NCI-H146 treated with DMSO at 0.1 percent for 48 hours (cell line): ENCODE results near the gene HTT.
A peak's percentile ranks its signal among the peaks of the same experiment; 100 is the strongest.
"Not testable (repeated sequence)": the region's sequence is repeated elsewhere in the genome, so short reads cannot be mapped to it uniquely, and the experiment has no call there.

ENCODE experiments used
- DNase-seq: peaks from one replicate; lab custom pipeline; 2025; ENCODE audit not compliant: unreplicated experiment; lab: John Stamatoyannopoulos, UW

Gene HTT

DNA sequence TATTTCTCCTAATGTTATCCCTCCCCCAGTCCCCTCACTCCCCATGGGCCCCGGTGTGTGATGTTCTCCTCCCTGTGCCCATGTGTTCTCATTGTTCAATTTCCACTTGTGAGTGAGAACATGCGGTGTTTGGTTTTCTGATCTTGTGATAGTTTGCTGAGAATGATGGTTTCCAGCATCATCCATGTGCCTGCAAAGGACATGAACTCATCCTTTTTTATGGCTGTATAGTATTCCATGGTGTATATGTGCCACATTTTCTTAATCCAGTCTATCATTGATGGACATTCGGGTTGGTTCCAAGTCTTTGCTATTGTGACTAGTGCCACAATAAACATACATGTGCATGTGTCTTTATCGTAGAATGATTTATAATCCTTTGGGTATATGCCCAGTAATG lies 86.6 kb downstream of the HTT start:
- not testable (repeated sequence) for DNase-seq

DNA sequence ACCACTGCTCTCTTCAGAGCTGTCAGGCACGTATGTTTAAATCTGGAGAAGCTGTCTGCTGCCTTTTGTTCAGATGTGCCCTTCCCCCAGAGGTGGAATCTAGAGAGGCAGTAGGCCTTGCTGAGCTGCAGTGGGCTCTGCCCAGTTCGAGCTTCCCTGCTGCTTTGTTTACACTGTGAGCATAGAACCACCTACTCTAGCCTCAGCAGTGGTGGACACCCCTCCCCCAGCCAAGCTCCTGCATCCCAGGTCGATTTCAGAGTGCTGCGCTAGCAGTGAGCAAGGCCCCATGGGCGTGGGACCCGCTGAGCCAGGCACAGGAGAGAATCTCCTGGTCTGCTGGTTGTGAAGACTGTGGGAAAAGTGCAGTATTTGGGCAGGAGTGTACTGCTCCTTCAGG lies 92.0 kb downstream of the HTT start:
- DNase-seq = not testable (repeated sequence)

DNA sequence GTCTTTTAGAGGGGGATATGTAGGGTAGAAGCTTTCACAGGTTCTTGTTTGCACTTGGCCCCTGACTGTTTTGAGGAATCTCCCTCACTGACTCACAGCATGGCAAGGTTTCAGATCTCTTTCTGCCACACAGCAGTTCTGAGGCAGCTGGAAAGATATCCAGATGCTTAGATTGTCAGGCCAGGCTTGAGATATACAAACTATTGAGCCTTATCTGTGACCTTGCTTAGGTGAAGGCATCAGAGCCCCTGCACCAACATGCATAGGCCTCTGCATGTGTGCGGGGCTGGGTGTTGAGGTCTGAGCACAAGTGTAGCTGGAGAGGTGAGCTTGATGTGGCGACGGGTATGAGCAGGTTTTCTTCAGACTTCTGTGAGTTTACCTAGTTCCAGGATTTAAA lies 93.5 kb downstream of the HTT start:
- DNase-seq = peak; percentile 14

DNA sequence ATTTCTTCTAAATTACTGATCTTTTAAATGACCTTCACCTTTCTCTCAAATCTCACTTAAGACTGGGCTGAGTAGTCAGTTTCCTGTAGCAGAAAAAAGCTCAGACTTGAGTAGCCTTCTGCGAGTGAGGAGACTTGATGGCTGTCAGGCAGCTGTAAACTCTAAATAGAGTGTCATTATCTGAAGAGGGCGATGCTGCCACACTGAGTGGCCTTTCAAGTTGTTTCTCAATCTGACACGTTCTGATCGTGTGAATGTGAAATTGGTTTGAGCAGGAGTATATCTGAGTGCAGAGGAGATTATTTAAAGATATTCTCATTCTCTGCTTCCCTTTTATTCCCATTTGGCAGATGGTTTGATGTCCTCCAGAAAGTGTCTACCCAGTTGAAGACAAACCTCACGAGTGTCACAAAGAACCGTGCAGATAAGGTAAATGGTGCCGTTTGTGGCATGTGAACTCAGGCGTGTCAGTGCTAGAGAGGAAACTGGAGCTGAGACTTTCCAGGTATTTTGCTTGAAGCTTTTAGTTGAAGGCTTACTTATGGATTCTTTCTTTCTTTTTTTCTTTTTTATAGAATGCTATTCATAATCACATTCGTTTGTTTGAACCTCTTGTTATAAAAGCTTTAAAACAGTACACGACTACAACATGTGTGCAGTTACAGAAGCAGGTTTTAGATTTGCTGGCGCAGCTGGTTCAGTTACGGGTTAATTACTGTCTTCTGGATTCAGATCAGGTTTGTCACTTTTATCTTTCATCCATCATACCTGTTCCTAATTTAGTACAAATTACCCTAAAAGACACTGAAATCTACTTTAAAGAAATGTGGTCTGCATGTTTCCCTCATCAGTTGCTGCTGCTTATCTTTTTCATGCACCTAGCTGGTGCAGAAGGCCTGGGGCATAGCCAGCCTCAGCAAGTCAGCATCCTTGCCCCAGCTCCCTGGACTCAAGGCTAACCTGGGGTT lies 100.2 kb downstream of the HTT start:
- DNase-seq = no peak

DNA sequence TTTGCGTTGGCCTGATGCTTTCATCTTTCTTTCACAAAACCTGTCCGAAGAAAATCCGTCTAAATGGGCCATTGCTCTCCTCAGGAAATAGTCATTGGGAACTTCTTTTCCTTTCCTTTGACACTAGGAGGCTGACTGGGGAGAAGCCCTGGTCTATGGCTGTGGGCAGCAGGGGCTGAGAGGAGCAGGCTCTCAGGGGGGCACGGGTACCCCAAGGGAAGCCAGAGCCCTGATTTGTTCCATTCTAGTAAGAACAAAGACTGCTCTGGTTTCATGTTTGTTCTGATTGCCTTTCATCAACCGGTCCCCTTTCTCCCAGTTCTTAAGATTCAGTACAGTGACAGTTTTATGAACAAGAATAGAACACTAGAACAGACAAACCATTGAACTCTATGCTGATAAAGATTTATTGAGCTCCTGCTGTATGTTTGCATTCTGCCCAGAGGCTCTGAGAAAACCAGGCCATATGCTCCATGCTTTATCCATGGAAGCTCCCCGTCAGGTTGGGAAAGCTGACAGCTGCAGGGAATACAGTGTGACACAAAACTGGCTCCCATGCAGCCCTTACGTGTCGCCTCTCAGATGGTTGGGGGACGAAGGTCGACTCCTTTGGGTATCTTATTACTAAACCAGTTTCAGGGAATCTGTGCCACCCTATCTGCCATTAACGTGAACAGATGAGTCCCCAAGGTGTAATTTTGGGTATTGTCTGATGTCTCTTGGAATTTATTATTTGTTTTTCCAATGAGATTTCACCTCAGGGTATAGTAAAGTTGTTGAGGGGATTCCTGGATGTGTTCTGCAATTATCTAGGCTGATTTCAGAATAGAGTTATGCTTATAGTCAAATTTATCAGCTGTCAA lies 102.1 kb downstream of the HTT start:
- DNase-seq = no peak

DNA sequence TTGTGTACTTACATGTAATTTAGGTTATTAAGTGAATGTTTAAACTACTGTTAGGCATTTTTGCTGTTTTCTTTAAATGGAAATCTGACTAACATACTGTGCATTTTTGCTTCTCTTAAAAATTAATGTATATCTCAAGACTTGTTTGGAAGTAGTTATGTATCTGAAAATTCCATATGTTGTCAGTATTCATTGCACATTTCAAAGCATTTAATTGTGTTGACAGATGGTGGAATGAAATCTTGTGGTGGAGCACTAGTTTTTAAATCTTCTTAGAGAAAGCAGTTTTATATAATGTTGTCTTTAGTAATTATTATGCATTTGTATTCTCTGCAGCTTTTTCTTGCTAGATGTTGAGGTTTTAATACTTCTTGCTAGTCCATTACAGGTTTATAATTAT lies 102.9 kb downstream of the HTT start:
- no peak for DNase-seq

DNA sequence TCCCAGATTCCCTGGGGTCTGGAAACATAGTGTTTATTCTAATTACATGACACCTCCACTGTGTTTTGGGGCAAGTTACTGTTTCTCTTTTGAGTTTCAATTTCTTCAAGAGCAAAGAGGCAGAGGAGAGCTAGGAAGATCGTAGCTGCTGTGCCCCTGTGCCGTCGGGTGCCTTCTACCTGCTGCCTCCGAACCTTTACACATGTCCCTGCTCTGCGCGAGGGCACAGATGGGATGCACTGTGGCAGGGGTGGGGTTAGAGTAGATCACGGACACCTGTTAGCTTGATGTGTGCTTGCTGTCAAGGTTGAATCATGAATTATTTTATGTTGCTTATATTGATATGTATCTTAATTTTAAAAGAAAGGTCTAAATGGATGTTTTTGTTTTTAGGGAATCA lies 103.4 kb downstream of the HTT start:
- no peak for DNase-seq

DNA sequence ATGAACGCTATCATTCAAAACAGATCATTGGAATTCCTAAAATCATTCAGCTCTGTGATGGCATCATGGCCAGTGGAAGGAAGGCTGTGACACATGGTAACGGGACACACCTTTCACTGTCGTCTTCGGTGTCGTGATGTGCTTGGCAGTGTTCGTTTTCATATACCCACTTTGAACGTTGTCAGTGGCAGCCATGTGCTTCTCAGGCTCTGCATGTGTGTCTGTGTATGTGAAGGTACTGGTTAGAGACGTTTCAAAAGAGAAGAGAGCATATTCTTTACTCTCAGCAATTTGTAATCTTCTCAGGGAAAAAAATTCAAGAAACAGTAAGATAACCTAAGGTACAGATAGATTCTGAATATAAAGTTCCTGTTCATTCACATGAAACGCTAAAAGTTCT lies 103.9 kb downstream of the HTT start:
- no peak for DNase-seq

DNA sequence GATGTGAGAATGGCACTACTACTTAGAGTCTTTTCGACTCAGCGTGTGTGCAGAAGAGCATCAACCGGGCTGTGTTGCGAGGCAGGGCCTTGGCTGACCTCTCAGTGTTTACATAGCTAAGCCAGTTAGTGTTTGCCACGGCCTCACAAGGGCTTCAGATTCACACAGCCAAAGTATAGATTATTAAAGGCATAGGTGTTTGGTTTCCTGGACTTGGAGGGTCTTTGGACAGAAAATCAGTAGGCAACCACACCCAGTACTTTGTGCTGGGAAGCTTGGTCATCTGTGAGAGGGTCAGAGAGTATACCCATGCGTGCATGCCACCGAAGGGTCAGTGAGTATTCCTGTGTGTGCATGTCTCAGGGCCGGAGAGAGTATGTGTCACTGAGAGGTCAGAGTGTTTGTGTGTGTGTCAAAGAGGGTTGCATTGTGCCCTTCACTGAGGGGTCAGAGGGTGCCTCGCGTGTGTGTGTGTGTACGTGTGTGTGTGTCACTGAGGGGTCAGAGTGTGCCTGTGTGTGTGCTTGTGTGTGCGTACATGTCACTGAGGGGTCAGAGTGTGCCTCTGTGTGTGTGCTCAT lies 104.7 kb downstream of the HTT start:
- no peak for DNase-seq

DNA sequence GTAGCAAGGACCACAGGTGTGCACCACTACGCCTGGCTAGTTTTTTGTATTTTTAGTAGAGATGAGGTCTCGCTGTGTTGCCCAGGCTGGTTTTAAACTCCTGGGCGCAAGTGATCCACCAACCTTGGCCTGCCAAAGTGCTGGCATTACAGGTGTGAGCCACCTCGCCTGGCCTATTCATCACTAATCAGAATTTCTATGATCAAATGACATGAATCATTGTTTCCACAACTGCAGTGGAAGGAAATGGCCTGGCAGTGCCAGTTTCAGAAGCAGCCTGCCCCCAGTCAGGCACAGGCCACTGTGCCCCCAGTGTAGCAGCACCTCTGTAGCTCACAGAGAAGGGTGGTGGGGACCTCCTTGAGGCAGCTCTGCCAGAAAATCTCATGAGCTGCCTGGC lies 108.5 kb downstream of the HTT start:
- no peak for DNase-seq

DNA sequence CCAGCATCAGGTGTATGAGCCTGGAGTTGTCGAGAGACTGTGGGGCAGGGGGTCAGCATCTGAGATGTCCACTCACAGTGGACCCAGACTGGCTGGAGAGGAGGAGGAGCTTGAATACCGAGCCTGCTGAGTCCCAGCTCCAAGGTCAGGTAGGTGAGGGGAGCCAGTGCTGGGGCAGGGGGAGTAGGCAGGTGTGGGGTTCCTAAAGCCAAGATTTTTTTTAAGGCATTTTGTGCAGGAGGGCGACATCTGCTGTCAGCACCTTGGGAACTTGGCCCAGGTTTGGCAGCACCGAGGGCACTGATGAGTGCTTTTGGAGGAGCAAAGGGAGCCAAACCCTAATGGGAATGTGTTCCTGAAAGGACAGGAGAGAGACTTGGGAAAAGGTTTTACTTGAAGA lies 110.2 kb downstream of the HTT start:
- DNase-seq = no peak

DNA sequence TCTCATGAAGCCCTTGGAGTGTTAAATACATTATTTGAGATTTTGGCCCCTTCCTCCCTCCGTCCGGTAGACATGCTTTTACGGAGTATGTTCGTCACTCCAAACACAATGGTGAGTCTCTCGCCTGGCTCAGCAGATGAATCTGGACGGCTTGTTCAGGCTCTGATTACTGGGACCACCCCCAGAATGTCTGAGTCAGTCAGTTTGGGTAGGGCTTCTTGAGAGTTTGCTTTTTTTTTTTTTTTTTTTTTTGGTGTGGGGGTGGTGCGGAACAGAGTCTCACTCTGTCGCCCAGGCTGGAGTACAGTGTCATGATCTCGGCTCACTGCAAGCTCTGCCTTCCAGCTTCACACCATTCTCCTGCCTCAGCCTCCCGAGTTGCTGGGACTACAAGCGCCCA lies 112.1 kb downstream of the HTT start:
- DNase-seq = no peak

DNA sequence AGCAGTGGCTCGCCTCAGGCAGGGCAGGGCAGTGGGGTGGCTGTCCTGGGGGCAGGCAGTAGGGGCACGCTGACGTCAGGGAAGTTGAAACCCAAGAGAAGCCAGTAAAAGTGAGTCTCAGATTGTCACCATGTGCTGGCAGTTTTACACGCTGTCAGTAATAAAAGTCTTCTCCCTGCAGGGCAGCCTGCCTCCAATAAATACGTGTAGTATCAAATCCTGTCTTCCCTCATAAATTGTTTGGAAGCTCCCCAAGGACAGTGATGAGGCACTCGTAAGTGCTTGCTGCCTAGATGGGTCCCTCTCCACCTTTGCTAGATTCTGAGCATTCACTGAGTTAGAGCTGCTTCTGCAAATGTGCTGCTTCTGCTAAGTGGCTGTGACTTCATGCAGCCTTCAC lies 113.6 kb downstream of the HTT start:
- DNase-seq = no peak

DNA sequence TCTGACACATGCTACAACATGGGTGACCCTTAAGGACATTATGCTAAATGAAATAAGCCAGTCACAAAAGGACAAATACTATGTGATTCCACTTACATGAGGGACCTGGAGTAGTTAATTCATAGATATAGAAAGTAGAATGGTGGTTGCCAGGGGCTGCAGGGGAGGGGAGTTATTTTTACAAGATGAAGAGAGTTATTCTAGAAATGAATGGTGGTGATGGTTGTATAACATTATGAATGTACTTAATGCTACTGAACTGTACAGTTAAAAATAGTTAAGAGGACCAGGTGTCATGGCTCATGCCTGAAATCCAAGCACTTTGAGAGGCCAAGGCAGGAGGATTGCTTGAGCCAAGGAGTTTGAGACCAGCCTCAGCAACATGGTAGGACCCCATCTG lies 115.0 kb downstream of the HTT start:
- no peak for DNase-seq

DNA sequence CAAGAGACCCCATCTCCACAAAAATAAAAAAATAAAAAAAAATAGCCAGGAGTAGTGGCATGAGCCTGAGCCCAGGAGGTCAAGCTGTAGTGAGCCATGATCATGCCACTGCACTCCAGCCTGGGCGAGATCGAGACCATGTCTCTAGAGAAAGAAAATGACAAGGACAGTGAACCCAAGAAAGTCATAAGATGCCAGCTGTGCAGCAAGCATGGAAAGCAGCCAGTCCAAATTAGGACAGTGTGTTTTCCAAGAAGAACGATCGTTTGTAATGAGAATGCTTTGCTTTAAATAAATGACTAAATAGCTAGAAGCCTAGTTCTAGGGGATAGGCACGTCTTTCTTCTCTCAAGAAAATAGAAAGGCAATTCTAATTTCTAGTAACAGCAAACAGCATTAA lies 116.1 kb downstream of the HTT start:
- DNase-seq = no peak

DNA sequence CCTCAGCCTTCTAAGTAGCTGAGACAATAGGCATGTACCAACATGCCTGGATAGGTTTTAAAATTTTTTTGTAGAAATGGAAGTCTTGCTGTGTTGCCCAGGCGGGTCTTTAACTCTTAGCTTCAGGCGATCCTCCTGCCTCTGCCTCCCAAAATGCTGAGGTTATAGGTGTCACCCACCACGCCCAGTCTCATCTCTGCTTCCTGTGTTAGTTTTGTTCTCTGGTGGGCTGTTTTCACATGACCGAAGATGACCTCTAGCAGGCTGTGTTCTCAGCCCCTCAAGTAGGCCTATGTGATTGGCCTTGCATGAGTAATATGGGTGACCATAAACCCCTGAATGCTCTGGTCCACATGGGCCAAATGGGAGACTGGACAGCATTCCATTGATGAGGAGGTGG lies 117.7 kb downstream of the HTT start:
- no peak for DNase-seq

DNA sequence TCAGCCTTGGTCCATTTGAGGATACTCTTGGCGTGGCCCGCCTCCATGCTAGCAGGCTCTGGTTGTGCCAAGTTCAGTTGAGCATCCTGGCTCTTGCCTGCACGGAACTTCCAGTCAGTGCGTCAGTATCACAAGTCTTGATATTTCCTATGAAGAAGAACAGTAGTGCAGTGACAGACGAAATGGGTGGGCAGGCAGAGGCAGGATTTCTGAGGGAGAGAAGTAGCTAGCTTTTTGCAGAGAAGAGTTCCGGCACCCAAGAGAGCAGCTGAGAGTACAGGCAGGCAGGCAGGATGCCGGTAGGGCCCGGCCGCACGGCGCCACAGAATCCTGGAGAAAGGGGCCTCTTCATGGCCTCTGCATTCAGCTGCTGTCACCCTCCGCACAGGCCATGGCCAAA lies 118.3 kb downstream of the HTT start:
- DNase-seq = no peak

DNA sequence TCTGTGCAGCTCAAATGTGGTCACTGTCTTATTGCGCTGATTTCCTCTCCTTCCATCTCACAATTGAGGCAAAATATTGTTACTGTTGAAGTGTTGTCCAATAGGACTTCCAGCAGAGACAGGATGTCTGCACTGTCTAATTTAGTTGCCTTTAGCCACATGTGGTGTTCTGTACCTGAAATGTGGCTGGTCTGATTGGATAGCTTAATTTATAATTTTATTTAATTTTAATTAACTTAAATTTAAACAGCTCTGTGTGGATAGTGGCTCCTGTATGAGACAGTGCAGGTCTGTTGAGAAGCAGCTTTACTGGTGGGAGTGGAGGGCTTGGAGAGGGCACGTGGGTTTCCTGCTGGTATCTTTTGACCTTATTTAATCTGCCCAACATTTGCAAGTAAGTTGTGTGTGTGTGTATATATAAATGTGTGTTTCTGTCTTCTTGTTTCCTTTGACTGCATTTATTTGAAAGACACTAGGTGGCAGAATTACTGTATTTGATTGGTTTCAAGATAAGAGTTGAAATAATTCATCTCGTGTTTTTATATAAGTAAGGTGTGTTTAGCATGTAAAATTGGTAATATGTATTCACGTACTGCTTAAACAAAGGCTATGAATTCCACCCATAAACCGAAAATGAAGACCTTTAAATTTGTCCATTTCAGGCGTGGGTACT lies 119.2 kb downstream of the HTT start:
- peak; percentile 2 for DNase-seq

DNA sequence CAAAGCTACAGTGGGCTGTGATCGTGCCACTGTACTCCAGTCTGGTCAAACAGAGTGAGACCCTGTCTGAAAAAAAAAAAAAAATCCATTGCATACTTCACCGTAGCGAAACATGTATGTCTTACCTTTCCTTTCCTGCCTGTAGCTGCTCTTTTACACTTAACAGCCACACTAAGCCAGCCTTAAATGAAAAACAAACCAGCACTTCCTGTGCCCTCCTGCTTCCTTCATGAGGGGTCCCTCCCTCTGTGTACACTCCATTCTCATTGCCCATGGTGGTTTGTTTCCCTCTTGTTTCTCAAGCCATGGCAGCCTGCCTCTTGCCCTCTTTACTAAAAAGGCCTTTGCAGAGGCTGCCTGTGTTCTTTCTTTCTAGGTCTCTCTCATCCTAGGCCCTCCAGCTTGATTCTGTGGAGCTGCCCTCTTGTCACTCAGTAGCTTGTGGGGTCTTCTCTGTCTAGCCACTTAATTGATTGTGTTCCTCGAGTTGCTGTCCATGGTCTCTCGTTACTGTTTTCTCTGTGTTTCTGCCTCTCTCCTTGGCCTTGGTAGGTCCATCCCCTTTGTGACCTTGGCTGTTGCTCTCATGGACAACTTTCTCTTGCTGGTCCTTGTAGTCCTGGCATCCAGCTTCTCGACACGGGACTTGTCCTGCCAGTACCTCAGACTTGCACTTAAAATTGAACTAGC lies 122.3 kb downstream of the HTT start:
- no peak for DNase-seq

DNA sequence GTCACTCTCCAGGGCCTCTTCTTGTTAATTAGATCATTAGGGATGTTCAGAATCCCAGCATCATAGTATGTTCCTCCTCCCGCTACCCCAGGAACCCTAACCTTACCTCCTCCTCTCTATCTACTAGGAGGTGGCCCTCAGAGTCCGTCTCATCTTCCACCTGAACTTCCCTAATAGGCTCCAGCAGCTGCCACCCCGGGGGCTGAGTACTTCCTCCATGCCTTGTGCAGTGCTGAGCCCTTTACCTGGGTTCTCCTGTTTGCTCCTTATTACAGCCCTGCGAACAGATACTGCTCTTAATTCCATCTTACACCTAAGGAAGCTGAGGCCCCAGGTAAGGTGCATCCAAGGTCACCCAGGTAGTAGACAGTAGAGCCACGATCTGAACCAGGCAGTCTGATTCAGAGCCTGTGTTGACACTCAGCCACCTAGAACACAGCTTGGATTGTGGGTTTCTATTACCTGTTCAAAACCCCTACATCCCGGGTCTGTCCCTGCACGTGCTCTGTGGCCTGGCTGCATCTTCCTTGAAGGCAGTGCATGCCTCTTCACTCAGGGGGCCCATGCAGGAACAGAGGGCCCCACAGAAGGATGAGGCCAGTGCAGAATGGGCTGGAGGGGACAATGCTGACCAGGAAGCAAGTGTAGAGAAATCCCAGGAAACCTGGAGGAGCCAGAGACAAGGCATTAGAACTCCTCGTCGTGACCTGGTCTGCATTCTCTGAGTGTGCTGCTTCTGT lies 123.1 kb downstream of the HTT start:
- DNase-seq = no peak
